ENCODE measurements around the gene CCDC112. TPM values are rescaled to one million over a fixed set of nuclear protein-coding genes. Genes with fewer than 3 reads are reported as not detected.

Gene CCDC112
- total and polyA plus RNA-seq, 2 donors (not counting 3 experiments of a cell fraction or from before 2014, with no cell fraction given) = 2.4 to 9.6 TPM

DNA sequence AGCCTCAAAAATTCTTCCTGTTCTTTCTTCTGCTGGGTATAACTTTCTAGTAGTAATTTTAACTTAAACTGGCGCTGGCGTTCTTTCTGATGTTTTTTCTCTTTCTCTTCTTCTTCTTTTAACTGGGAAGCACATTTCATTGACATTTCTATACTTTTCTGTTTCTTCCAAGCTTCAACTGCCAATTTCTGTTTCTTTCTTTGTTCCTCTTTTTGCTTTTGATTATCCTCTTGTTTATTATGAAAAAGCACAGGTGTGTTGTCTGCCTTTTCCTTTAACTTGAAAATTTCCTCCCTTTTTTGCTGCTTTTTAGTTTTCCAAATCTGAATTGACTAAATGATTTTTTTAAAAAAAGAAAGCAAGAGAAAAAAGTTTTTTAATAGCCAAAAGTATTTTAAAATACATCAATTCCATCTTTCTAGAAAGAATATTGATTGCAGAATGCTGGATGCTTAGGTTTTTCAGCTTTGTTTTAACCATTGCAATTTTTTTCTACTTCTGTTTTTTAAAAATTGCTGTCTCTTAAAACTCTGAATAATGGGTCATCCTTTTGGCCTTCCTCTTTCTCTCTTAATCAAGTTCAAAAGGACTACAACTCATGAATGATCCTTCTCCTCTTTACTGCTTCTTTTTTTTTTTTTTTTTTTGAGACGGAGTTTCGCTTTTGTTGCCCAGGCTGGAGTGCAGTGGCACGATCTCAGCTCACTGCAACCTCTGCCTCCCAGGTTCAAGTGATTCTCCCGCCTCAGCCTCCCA lies 25.0 kb downstream of the CCDC112 start:
- FAIRE-seq = no peak
- no peak for DNase-seq (ENCODE audit: low read depth, low spot score)
- no TSS peak for BruUV-seq (replicated peaks)
- no peaks in the 10 kb centered on the region for H3K79me2 ChIP-seq (ENCODE audit: control insufficient read depth, insufficient read depth, low read length)
- no peaks in the 10 kb centered on the region for H3K9me1 ChIP-seq (replicated peaks; ENCODE audit: control insufficient read depth, extremely low read depth, insufficient read depth, low read length)
- no peaks in the 10 kb centered on the region for H4K20me1 ChIP-seq (replicated peaks; ENCODE audit: control insufficient read depth, extremely low read depth, insufficient read depth, low read length)
- no peak overlapping the region for H3K4me2 ChIP-seq (ENCODE audit: insufficient read depth, low read length)
- H3K36me3 ChIP-seq (ENCODE audit: control insufficient read depth in 2 of 2, extremely low read depth in 1 of 2, insufficient read depth in 2 of 2, low read length in 2 of 2) = peaks cover 0 to 6% of the 10 kb centered on the region in 2 experiments
- H3K27me3 ChIP-seq (ENCODE audit: control insufficient read depth in 2 of 2, insufficient read depth in 2 of 2, low read length in 2 of 2) = no peaks in the 10 kb centered on the region
- POLR2A ChIA-PET = no interaction called here
- intact Hi-C loops (cut with micrococcal nuclease) (no loop called here), dilution Hi-C loops (cut with MboI; ENCODE audit: extremely low pct_ligation_motif_present, low sequenced_read_pairs) (no loop called here)
- H2AFZ ChIP-seq (ENCODE audit: low read depth, low read length) = no peak overlapping the region
- H3K4me3 ChIP-seq (replicated peaks in 1 of 3; ENCODE audit: insufficient read depth in 1 of 3, low read depth in 1 of 3, low read length in 3 of 3) = no peak overlapping the region
- no peaks in the 10 kb centered on the region for H3K9me3 ChIP-seq (replicated peaks; ENCODE audit: control insufficient read depth, insufficient read depth, low read length)
- CTCF ChIA-PET = interaction anchor here (0.7 kb wide), 1 partner anchor 43 kb away, joined by 3 read pairs; no protein-coding TSS in a partner anchor
- no peak overlapping the region for H3K27ac ChIP-seq (ENCODE audit: insufficient read depth, low read depth, low read length)
- no peaks in the 10 kb centered on the region for H3K4me1 ChIP-seq (ENCODE audit: control insufficient read depth, extremely low read depth, insufficient read depth, low read length)
- H3K9ac ChIP-seq (replicated peaks; ENCODE audit: extremely low read depth, insufficient read depth, low read length) = no peak overlapping the region
- no peak for TF ChIP-seq GATA2 (IDR thresholded peaks at IDR 0.05; ENCODE audit: insufficient read depth, insufficient read length, low read depth, low read length)
- no peak for TF ChIP-seq EZH2 (IDR thresholded peaks at IDR 0.05; ENCODE audit: borderline replicate concordance, low read depth, low read length, severe bottlenecking)

GRCh38 chr5:115267617-115268016 lies 28.8 kb downstream of the CCDC112 start:
- no peak for DNase-seq (ENCODE audit: low read depth, low spot score)

More at GRCh38 chr5:115267617-115268016, 28.8 kb downstream of the CCDC112 start:
- no peak overlapping the region for H3K27ac ChIP-seq (ENCODE audit: insufficient read depth, low read depth, low read length)
- no peak overlapping the region for H3K4me2 ChIP-seq (ENCODE audit: insufficient read depth, low read length)
- H3K4me1 ChIP-seq (ENCODE audit: control insufficient read depth, extremely low read depth, insufficient read depth, low read length) = peaks cover 5% of the 10 kb centered on the region
- no peak for TF ChIP-seq MYC (IDR thresholded peaks at IDR 0.05; ENCODE audit: low read depth, low read length)
- TF ChIP-seq, protein P1, sequence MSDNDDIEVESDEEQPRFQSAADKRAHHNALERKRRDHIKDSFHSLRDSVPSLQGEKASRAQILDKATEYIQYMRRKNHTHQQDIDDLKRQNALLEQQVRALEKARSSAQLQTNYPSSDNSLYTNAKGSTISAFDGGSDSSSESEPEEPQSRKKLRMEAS (IDR thresholded peaks at IDR 0.05; ENCODE audit: insufficient read depth, insufficient read length) = no peak
- no peaks in the 10 kb centered on the region for H4K20me1 ChIP-seq (replicated peaks; ENCODE audit: control insufficient read depth, extremely low read depth, insufficient read depth, low read length)
- no peaks in the 10 kb centered on the region for H3K9me1 ChIP-seq (replicated peaks; ENCODE audit: control insufficient read depth, extremely low read depth, insufficient read depth, low read length)
- dilution Hi-C loops (cut with MboI; ENCODE audit: extremely low pct_ligation_motif_present, low sequenced_read_pairs) (no loop called here), intact Hi-C loops (cut with micrococcal nuclease) (no loop called here)
- H2AFZ ChIP-seq (ENCODE audit: low read depth, low read length) = no peak overlapping the region
- no peak overlapping the region for H3K4me3 ChIP-seq (replicated peaks in 1 of 3; ENCODE audit: insufficient read depth in 1 of 3, low read depth in 1 of 3, low read length in 3 of 3)
- H3K36me3 ChIP-seq (ENCODE audit: control insufficient read depth in 2 of 2, extremely low read depth in 1 of 2, insufficient read depth in 2 of 2, low read length in 2 of 2) = peaks cover 4 to 5% of the 10 kb centered on the region in 2 experiments
- no peaks in the 10 kb centered on the region for H3K79me2 ChIP-seq (ENCODE audit: control insufficient read depth, insufficient read depth, low read length)
- POLR2A ChIA-PET = no interaction called here
- CTCF ChIA-PET = no interaction called here
- no peaks in the 10 kb centered on the region for H3K27me3 ChIP-seq (ENCODE audit: control insufficient read depth in 2 of 2, insufficient read depth in 2 of 2, low read length in 2 of 2)
- no peak overlapping the region for H3K9ac ChIP-seq (replicated peaks; ENCODE audit: extremely low read depth, insufficient read depth, low read length)
- BruUV-seq (replicated peaks) = no TSS peak
- H3K9me3 ChIP-seq (replicated peaks; ENCODE audit: control insufficient read depth, insufficient read depth, low read length) = no peaks in the 10 kb centered on the region
- FAIRE-seq = no peak

All from endothelial cell of umbilical vein (primary cell).